GM21360 (cell line): ENCODE data around the gene PACS1.
"Not testable (repeated sequence)": the region's sequence is repeated elsewhere in the genome, so short reads cannot be mapped to it uniquely, and the experiment has no call there.

Experiments used
- ATAC-seq: cut with Tn5 transposase; IDR thresholded peaks from one replicate; pipeline ENCODE4 v1.9.1; 2021; ENCODE audit warnings: mild to moderate bottlenecking, moderate library complexity; ENCODE audit not compliant: unreplicated experiment

PACS1 gene

GRCh38 chr11:66106786-66107599 lies 36.9 kb downstream of the PACS1 start:
- ATAC-seq: no peak

- no peak for ATAC-seq
Observed at GRCh38 chr11:66107600-66108510, 37.8 kb downstream of the PACS1 start.

- no peak for ATAC-seq
Observed at GRCh38 chr11:66109294-66109693, 39.2 kb downstream of the PACS1 start.

GRCh38 chr11:66111158-66111557 lies 41.1 kb downstream of the PACS1 start:
- no peak for ATAC-seq

GRCh38 chr11:66112041-66112491 lies 42.0 kb downstream of the PACS1 start:
- ATAC-seq: no peak

GRCh38 chr11:66112601-66113499 lies 42.8 kb downstream of the PACS1 start:
- ATAC-seq: no peak

- not testable (repeated sequence) for ATAC-seq
Observed at GRCh38 chr11:66114957-66115356, 44.9 kb downstream of the PACS1 start.

GRCh38 chr11:66115638-66116301 lies 45.7 kb downstream of the PACS1 start:
- no peak for ATAC-seq

- no peak for ATAC-seq
Observed at GRCh38 chr11:66116576-66117361, 46.7 kb downstream of the PACS1 start.

GRCh38 chr11:66118847-66119246 lies 48.8 kb downstream of the PACS1 start:
- ATAC-seq: no peak

- no peak for ATAC-seq
Observed at GRCh38 chr11:66119348-66120133, 49.5 kb downstream of the PACS1 start.

GRCh38 chr11:66121466-66121865 lies 51.4 kb downstream of the PACS1 start:
- no peak for ATAC-seq

- no peak for ATAC-seq
Observed at GRCh38 chr11:66123902-66124301, 53.8 kb downstream of the PACS1 start.

GRCh38 chr11:66124564-66124963 lies 54.5 kb downstream of the PACS1 start:
- ATAC-seq: no peak

- no peak for ATAC-seq
Observed at GRCh38 chr11:66126064-66126463, 56.0 kb downstream of the PACS1 start.

- no peak for ATAC-seq
Observed at GRCh38 chr11:66126808-66127555, 56.9 kb downstream of the PACS1 start.

GRCh38 chr11:66130978-66131377 lies 60.9 kb downstream of the PACS1 start:
- no peak for ATAC-seq
